CD4-positive, CD25-positive, alpha-beta regulatory T cell (primary cell): Measurements from ENCODE around the gene NR3C2. TPM values are rescaled to one million over a fixed set of nuclear protein-coding genes. Genes with fewer than 3 reads are reported as not detected.
A peak's percentile ranks its signal among the peaks of the same experiment; 100 is the strongest.

Experiments used
- ATAC-seq, 2 donors: fragments of 150-1000 bp; cut with Tn5 transposase; one replicate each; pipeline ENCODE4 v1.10.0; 2021; ENCODE audit warnings: low read depth in 2 of 2, moderate number of reproducible peaks in 2 of 2, moderate library complexity in 1 of 2
- DNase-seq, 3 donors: peaks; one replicate each; pipeline versions ENCODE4 v3.0.0 to v3.0.0-alpha.2; 2012 to 2022; ENCODE audit warnings: mixed read lengths in 1 of 3
- H3K27ac ChIP-seq: one replicate; pipeline ENCODE4 v1.7.0; 2013; ENCODE audit warnings: mild to moderate bottlenecking, low read length; ENCODE audit not compliant: insufficient read depth, poor library complexity, severe bottlenecking
- H3K27me3 ChIP-seq: one replicate; pipeline ENCODE4 v1.7.0; 2013; ENCODE audit warnings: low read length; ENCODE audit not compliant: control insufficient read depth, insufficient read depth
- H3K36me3 ChIP-seq: one replicate; pipeline ENCODE4 v1.7.0; 2013; ENCODE audit warnings: mild to moderate bottlenecking, low read length, moderate library complexity; ENCODE audit not compliant: control insufficient read depth, insufficient read depth
- H3K4me1 ChIP-seq: 2 replicates; pipeline ENCODE4 v1.7.0; 2013; ENCODE audit warnings: mild to moderate bottlenecking, low read length; ENCODE audit not compliant: insufficient read depth, control insufficient read depth, poor library complexity, severe bottlenecking
- H3K4me3 ChIP-seq: one replicate; pipeline ENCODE4 v1.7.0; 2013; ENCODE audit warnings: low read depth, mild to moderate bottlenecking, low read length, moderate library complexity
- H3K9me3 ChIP-seq, 2 experiments: 1 replicate in 1 of 2; 2 replicates in 1 of 2; pipeline ENCODE4 v1.7.0; 2013; ENCODE audit warnings: low read length in 2 of 2, mild to moderate bottlenecking in 1 of 2, moderate library complexity in 1 of 2; ENCODE audit not compliant: control insufficient read depth in 2 of 2
- H3K27ac Mint-ChIP-seq, 3 donors: one replicate each; pipeline ENCODE4 v1.8.0; 2020 to 2022; ENCODE audit warnings: mild to moderate bottlenecking in 3 of 3, mixed read lengths in 3 of 3, moderate library complexity in 2 of 3
- H3K27me3 Mint-ChIP-seq: one replicate; pipeline ENCODE4 v1.8.0; 2022; ENCODE audit warnings: mild to moderate bottlenecking, mixed read lengths
- H3K36me3 Mint-ChIP-seq: one replicate; pipeline ENCODE4 v1.8.0; 2020; ENCODE audit warnings: mixed read lengths
- H3K4me1 Mint-ChIP-seq, 4 donors: one replicate each; pipeline ENCODE4 v1.8.0; 2020 to 2022; ENCODE audit warnings: mixed read lengths in 4 of 4, mild to moderate bottlenecking in 1 of 4
- H3K4me3 Mint-ChIP-seq, 4 donors: one replicate each; pipeline ENCODE4 v1.8.0; 2020 to 2022; ENCODE audit warnings: mild to moderate bottlenecking in 4 of 4, mixed read lengths in 4 of 4, moderate library complexity in 3 of 4
- H3K9me3 Mint-ChIP-seq, 7 donors: one replicate each; pipeline ENCODE4 v1.8.0; 2020 to 2022; ENCODE audit warnings: mixed read lengths in 7 of 7, mild to moderate bottlenecking in 3 of 7, moderate library complexity in 2 of 7
- polyA plus RNA-seq, 4 donors: library from polyadenylated mRNA; unstranded; fragments of 300-500 nt; fragmentation: Illumina TruSeq; gene quantifications; one replicate each; pipeline ENCODE4 v1.2.3, GENCODE V29; 2021
- total RNA-seq: library from RNA; stranded (reverse); gene quantifications from one replicate; pipeline ENCODE4 v1.2.3, GENCODE V29; 2022

The NR3C2 gene
- total and polyA plus RNA-seq, 5 donors from 2014 or later = 1.2 to 16.1 (median 3.2) TPM

DNA sequence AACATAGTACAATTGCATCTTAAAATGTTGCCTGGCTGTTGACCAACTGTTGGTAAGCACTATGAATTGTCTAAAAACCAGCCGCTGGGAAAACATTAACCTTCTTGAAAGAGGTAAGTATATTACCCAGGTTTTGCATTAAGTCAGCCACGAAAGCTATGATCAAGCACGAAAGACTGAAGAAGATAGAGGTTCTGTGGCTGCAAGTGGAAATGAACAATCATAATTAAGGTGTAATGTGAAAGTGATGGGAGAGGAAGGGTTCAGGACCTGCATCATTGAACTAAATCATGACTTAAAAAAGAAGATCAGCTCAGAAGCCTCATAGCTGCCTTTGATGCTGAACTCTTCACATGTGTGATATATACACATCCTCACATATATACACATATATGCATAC is 341.0 kb downstream of the NR3C2 start:
- no peak for ATAC-seq
- Histone ChIP-seq H3K9me3 (no peaks in the 10 kb centered on the region), H3K36me3 (peaks cover 5% of the 10 kb centered on the region), H3K4me3 (no peak overlapping the region), H3K27me3 (no peaks in the 10 kb centered on the region), H3K27ac (no peak overlapping the region), H3K4me1 (no peaks in the 10 kb centered on the region)
- H3K36me3 Mint-ChIP-seq = peaks cover 35% of the 10 kb centered on the region
- H3K27ac Mint-ChIP-seq = no peak overlapping the region
- H3K4me3 Mint-ChIP-seq = no peak overlapping the region
- DNase-seq = no peak
- peaks cover 0 to 14% (median 8%) of the 10 kb centered on the region in 4 donors for H3K4me1 Mint-ChIP-seq
- peaks cover 0 to 2% (median 0%) of the 10 kb centered on the region in 7 donors for H3K9me3 Mint-ChIP-seq
- H3K27me3 Mint-ChIP-seq = no peaks in the 10 kb centered on the region

DNA sequence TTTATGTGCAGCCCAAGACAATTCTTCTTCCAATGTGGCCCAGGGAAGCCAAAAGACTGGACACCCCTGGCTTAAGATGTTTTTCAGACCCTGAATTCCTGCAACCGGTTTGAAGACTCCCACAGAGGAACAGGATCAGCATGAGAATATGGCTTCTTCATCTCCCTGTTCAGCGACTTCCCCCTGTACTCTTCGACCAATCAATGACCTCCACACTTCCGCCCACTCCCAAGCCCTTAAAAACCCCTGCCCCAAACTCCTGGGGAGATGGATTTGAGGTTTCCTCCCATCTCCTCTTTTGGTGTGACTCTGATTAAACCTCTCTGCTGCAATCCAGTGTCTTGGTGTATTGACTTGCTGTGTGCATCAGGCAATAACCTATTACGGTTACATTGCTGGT is 344.4 kb downstream of the NR3C2 start:
- Histone ChIP-seq H3K4me3 (no peak overlapping the region), H3K27ac (no peak overlapping the region), H3K27me3 (no peaks in the 10 kb centered on the region), H3K36me3 (no peaks in the 10 kb centered on the region), H3K9me3 (no peaks in the 10 kb centered on the region), H3K4me1 (no peaks in the 10 kb centered on the region)
- Mint-ChIP-seq H3K36me3 (peaks cover 15% of the 10 kb centered on the region), H3K27me3 (no peaks in the 10 kb centered on the region), H3K4me3 (no peak overlapping the region), H3K4me1 (peaks cover 0 to 16% (median 8%) of the 10 kb centered on the region in 4 donors), H3K27ac (no peak overlapping the region), H3K9me3 (peaks cover 0 to 2% (median 0%) of the 10 kb centered on the region in 7 donors)
- no peak for DNase-seq
- no peak for ATAC-seq

DNA sequence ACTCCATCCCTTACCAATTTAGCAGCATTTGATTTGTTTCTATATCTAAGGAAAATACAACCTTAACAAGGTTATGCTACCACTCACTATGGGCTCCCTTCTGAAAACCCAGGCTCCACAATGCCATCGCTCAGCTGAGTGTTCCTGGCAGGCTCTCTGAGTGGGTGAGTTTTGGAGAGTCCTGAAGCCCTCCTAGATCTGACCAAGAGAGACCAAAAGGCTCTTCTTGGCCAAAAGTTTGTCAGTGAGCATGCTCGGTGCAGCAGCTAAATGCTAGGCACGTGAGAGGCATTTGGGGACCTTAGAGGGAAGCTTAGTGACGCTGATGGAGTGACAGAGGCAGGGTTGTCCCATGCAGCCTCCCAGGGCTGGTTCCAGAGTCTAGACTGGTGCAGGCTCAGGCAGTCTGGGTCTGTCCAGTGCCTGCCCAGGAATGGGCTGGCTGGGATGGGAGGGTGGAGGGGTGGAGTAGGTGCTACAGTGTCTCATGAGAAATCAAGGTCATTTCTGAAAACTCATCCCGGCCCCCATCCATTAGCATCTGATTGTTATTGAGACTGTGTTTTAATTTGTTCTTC is 346.8 kb downstream of the NR3C2 start:
- peaks cover 0 to 11% (median 4%) of the 10 kb centered on the region in 4 donors for H3K4me1 Mint-ChIP-seq
- no peak overlapping the region for H3K27ac ChIP-seq
- DNase-seq (no peak), ATAC-seq (no peak)
- H3K4me3 Mint-ChIP-seq = peak overlapping the region in 1 of 4 donors; percentile 24
- peaks cover 8% of the 10 kb centered on the region for H3K36me3 Mint-ChIP-seq
- no peak overlapping the region for H3K27ac Mint-ChIP-seq
- H3K9me3 Mint-ChIP-seq = peaks cover 0 to 2% (median 0%) of the 10 kb centered on the region in 7 donors
- H3K36me3 ChIP-seq = no peaks in the 10 kb centered on the region
- no peak overlapping the region for H3K4me3 ChIP-seq
- H3K27me3 Mint-ChIP-seq = no peaks in the 10 kb centered on the region
- no peaks in the 10 kb centered on the region for H3K9me3 ChIP-seq
- H3K27me3 ChIP-seq = no peaks in the 10 kb centered on the region
- no peaks in the 10 kb centered on the region for H3K4me1 ChIP-seq

DNA sequence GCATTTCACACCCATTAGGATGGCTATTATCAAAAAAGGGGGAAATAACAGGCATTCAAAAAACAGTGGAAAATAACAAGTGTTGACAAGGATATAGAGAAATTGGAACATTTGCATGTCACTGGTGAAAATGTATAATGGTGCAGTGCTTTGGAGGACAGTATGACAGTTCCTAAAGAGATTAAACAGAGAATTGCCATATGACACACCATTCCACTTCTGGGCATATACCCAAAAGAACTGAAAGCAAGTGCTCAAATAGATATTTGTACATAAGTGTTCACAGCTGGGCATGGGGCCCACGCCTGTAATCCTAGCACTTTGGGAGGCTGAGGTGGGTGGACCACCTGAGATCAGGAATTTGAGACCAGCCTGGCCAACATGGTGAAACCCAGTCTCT is 348.1 kb downstream of the NR3C2 start:
- H3K27me3 ChIP-seq = no peaks in the 10 kb centered on the region
- no peak overlapping the region for H3K27ac Mint-ChIP-seq
- H3K36me3 ChIP-seq = no peaks in the 10 kb centered on the region
- H3K27ac ChIP-seq = no peak overlapping the region
- ATAC-seq = no peak
- H3K4me1 ChIP-seq = no peaks in the 10 kb centered on the region
- no peak for DNase-seq
- H3K27me3 Mint-ChIP-seq = no peaks in the 10 kb centered on the region
- peaks cover 0 to 15% (median 8%) of the 10 kb centered on the region in 4 donors for H3K4me1 Mint-ChIP-seq
- no peaks in the 10 kb centered on the region for H3K9me3 ChIP-seq
- no peak overlapping the region for H3K4me3 ChIP-seq
- peaks cover 0 to 2% (median 0%) of the 10 kb centered on the region in 7 donors for H3K9me3 Mint-ChIP-seq
- peaks cover 11% of the 10 kb centered on the region for H3K36me3 Mint-ChIP-seq
- H3K4me3 Mint-ChIP-seq = no peak overlapping the region

DNA sequence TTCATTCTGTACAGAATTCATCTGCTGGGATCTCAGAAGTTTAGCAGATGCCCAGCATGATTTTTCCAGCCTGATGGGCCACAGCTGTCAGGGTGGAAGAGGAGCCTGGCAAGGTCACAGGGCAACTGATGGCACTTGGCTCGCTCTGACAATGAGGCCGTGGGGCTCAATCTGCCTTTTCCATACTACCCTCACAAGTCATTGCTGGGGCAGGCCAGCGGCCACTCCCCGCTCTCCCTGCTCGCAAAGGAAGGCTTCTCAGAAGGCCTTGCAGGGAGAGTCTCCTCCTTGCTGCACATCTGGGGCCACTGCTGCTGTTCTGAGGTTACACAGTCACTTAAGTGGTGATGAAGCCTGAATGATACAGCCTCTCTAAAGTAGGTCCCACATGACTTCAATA is 349.1 kb downstream of the NR3C2 start:
- no peaks in the 10 kb centered on the region for H3K4me1 ChIP-seq
- H3K4me1 Mint-ChIP-seq = peaks cover 0 to 16% (median 8%) of the 10 kb centered on the region in 4 donors
- H3K27ac Mint-ChIP-seq = peak overlapping the region in 1 of 3 donors; percentile 7
- no peak overlapping the region for H3K4me3 Mint-ChIP-seq
- no peaks in the 10 kb centered on the region for H3K27me3 ChIP-seq
- H3K9me3 ChIP-seq = no peaks in the 10 kb centered on the region
- no peaks in the 10 kb centered on the region for H3K27me3 Mint-ChIP-seq
- no peaks in the 10 kb centered on the region for H3K36me3 ChIP-seq
- no peak overlapping the region for H3K4me3 ChIP-seq
- DNase-seq (no peak), ATAC-seq (no peak)
- no peak overlapping the region for H3K27ac ChIP-seq
- H3K9me3 Mint-ChIP-seq = peaks cover 0 to 1% (median 0%) of the 10 kb centered on the region in 7 donors
- H3K36me3 Mint-ChIP-seq = peaks cover 11% of the 10 kb centered on the region

DNA sequence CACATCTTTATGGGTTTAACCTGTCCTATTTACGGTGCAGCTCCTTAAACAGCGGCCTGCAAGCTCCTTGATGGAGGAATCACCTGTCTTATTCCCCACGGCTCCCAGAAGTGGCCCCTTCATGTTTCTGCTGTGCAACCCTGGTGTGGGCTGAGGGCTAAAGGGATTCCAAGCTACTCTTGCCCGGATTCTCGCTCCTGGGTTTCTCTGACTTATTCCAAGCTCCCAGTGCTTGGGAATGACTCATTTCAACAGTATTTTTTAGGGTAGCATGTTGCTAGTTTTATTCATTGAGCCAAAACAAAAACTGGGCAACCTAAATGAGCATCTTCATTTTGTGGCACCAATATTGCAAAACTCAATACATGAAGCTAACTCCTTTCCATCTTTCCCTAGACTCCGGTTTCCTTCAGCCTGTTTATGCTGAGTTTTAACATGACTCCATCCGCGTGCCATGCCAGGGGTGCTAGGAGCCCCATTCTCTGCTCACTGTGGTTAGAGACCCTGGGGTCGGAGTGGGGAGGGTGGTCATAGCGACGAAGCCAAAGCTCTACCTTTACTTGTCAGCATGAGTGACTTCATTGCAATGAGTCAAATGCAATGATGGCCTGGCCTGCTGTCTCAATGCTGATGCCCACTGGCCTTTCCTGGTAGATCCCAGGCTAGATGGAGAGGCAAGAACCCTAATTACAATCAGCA is 349.7 kb downstream of the NR3C2 start:
- Mint-ChIP-seq H3K27ac (peak overlapping the region in 2 of 3 donors; percentile 45 to 75), H3K4me1 (peaks cover 0 to 21% (median 8%) of the 10 kb centered on the region in 4 donors), H3K36me3 (peaks cover 11% of the 10 kb centered on the region), H3K4me3 (no peak overlapping the region), H3K27me3 (no peaks in the 10 kb centered on the region), H3K9me3 (peaks cover 0 to 4% (median 0%) of the 10 kb centered on the region in 7 donors)
- H3K27me3 ChIP-seq = no peaks in the 10 kb centered on the region
- no peaks in the 10 kb centered on the region for H3K9me3 ChIP-seq
- DNase-seq (no peak), ATAC-seq (no peak)
- no peaks in the 10 kb centered on the region for H3K4me1 ChIP-seq
- H3K27ac ChIP-seq = no peak overlapping the region
- no peaks in the 10 kb centered on the region for H3K36me3 ChIP-seq
- no peak overlapping the region for H3K4me3 ChIP-seq

DNA sequence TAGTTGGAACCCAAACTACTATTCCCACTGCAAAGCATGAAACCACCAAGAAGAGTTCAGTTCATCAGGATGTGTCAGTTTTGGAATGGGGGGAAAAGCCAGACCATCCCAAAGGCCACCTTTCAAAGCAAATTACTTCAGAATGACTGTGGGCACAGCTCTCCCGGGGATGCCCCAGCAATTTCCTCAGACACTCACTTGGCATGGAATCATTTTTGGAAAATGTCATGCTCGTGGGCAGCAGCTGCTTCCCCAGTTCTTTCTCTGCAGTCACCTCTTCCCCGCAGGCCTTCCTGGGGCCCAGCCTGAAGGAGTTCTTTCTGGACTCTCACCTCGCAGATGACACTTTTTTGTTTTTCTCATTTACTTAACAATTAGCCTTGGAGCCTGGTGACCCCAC is 350.3 kb downstream of the NR3C2 start:
- Mint-ChIP-seq H3K36me3 (peaks cover 14% of the 10 kb centered on the region), H3K4me3 (no peak overlapping the region)
- ATAC-seq = no peak

More for the DNA sequence above, 350.3 kb downstream of the NR3C2 start:
- Mint-ChIP-seq H3K4me1 (peaks cover 0 to 26% (median 10%) of the 10 kb centered on the region in 4 donors), H3K27ac (peak overlapping the region in 2 of 3 donors; percentile 45 to 75), H3K9me3 (peaks cover 0 to 9% (median 0%) of the 10 kb centered on the region in 7 donors), H3K27me3 (no peaks in the 10 kb centered on the region)
- DNase-seq = no peak
- H3K4me1 ChIP-seq = no peaks in the 10 kb centered on the region
- no peaks in the 10 kb centered on the region for H3K36me3 ChIP-seq
- H3K4me3 ChIP-seq = no peak overlapping the region
- no peaks in the 10 kb centered on the region for H3K27me3 ChIP-seq
- no peak overlapping the region for H3K27ac ChIP-seq
- H3K9me3 ChIP-seq = no peaks in the 10 kb centered on the region
